Activated CD4-positive, alpha-beta T cell treated with anti-CD3 and anti-CD28 coated beads, Interleukin-2, amount 10 ng/mL, durations not matched to agents 24 days and 14 days (primary cell): ENCODE measurements around the gene YLPM1. TPM values are rescaled to one million over a fixed set of nuclear protein-coding genes. Genes with fewer than 3 reads are reported as not detected.

Experiments
- DNase-seq: peaks from one replicate; pipeline ENCODE4 v3.0.0; 2022
- H3K27ac Mint-ChIP-seq: one replicate; pipeline ENCODE4 v1.8.0; 2022; ENCODE audit warnings: mild to moderate bottlenecking, mixed read lengths
- H3K27me3 Mint-ChIP-seq: one replicate; pipeline ENCODE4 v1.8.0; 2022; ENCODE audit warnings: mixed read lengths
- H3K36me3 Mint-ChIP-seq: one replicate; pipeline ENCODE4 v1.8.0; 2022; ENCODE audit warnings: low read depth, mild to moderate bottlenecking, mixed read lengths
- H3K4me1 Mint-ChIP-seq: one replicate; pipeline ENCODE4 v1.8.0; 2021; ENCODE audit warnings: mixed read lengths
- H3K4me3 Mint-ChIP-seq: one replicate; pipeline ENCODE4 v1.8.0; 2022; ENCODE audit warnings: mild to moderate bottlenecking, moderate library complexity, mixed read lengths
- H3K9me3 Mint-ChIP-seq: one replicate; pipeline ENCODE4 v1.8.0; 2021; ENCODE audit warnings: mixed read lengths
- intact Hi-C: fragments of 100-400 bp; cut with micrococcal nuclease; formaldehyde crosslinking; loops from one replicate; pipeline ENCODE4 v1.15.1; 2023
- total RNA-seq: library from RNA; stranded (reverse); gene quantifications from 2 replicates; pipeline ENCODE4 v1.2.3, GENCODE V29; 2022

YLPM1 gene, protein sequence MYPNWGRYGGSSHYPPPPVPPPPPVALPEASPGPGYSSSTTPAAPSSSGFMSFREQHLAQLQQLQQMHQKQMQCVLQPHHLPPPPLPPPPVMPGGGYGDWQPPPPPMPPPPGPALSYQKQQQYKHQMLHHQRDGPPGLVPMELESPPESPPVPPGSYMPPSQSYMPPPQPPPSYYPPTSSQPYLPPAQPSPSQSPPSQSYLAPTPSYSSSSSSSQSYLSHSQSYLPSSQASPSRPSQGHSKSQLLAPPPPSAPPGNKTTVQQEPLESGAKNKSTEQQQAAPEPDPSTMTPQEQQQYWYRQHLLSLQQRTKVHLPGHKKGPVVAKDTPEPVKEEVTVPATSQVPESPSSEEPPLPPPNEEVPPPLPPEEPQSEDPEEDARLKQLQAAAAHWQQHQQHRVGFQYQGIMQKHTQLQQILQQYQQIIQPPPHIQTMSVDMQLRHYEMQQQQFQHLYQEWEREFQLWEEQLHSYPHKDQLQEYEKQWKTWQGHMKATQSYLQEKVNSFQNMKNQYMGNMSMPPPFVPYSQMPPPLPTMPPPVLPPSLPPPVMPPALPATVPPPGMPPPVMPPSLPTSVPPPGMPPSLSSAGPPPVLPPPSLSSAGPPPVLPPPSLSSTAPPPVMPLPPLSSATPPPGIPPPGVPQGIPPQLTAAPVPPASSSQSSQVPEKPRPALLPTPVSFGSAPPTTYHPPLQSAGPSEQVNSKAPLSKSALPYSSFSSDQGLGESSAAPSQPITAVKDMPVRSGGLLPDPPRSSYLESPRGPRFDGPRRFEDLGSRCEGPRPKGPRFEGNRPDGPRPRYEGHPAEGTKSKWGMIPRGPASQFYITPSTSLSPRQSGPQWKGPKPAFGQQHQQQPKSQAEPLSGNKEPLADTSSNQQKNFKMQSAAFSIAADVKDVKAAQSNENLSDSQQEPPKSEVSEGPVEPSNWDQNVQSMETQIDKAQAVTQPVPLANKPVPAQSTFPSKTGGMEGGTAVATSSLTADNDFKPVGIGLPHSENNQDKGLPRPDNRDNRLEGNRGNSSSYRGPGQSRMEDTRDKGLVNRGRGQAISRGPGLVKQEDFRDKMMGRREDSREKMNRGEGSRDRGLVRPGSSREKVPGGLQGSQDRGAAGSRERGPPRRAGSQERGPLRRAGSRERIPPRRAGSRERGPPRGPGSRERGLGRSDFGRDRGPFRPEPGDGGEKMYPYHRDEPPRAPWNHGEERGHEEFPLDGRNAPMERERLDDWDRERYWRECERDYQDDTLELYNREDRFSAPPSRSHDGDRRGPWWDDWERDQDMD (N-terminal part only)
- total RNA-seq, result 63.7 and 66.7 TPM in 2 replicates

DNA sequence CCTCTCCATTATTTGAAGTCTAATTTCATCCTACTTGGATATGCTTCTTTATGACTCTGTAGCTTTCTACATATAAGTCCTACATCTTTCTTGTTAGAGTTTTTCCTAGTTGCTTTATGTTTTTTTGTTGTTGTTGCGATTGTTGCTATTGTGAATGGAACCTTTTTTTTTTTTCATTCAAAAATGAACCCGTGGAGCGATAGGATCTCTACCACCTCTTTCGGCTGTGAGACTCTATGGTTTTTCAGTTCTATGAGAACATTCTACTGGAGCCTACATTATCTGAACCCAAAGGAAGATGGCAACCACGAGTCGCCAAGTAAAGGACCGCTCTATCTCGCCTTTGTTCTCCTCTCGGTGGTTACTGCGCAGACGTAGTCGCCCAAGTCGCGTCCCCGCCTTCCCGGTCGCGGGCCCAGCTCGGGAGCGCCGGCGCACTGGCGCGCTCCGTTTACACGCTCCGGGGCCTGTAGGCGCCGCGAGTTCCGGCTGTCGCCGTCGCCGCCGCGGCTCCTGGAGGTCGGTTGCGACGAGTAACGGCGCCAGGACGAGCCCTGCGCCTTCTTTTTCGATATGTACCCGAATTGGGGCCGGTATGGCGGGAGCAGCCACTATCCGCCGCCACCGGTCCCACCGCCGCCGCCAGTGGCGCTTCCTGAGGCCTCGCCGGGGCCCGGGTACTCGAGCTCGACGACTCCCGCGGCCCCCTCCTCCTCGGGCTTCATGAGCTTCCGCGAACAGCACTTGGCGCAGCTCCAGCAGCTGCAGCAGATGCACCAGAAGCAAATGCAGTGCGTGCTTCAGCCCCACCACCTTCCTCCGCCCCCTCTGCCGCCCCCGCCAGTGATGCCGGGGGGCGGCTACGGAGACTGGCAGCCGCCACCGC, at the start of gene YLPM1:
TSS of gene YLPM1 (plus strand) at position 400 of the 886 bp plus-strand sequence. CDS start at position 574, 174 bp downstream.
- Mint-ChIP-seq H3K27me3 (no peaks in the 10 kb centered on the region), H3K4me1 (peaks cover 41% of the 10 kb centered on the region), H3K9me3 (peaks cover 5% of the 10 kb centered on the region), H3K4me3 (peak within 1 kb of the TSS; percentile 100), H3K27ac (peak within 1 kb of the TSS; percentile 98), H3K36me3 (peaks cover 28% of the 10 kb centered on the region)
- DNase-seq, result peak; percentile 98
- intact Hi-C loops, result loop anchor here (1.0 to 5.0 kb wide), 3 partner anchors 30 to 461 kb away; partner anchors contain the start of genes ABCD4, AREL1 and FCF1

DNA sequence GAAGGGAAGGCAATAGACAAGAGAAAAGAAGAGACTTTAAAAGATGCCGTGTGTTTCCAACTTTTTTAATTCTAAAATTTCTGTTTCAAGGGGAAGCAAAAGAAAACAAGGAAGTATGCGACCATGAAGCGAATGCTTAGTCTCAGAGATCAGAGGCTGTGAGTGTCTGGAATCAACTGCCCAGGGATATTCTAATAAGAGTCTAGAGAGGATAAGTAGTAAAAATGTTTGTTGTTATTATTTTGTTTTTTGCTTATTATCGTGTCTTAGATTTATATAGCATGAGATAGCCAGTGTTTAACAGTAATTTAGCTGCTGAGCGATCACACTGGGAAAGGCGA, 49.8 kb upstream of the YLPM1 start:
- peaks cover 34% of the 10 kb centered on the region for H3K4me1 Mint-ChIP-seq
- H3K27ac Mint-ChIP-seq, result peak overlapping the region; percentile 89
- peaks cover 23% of the 10 kb centered on the region for H3K36me3 Mint-ChIP-seq
- no peak for DNase-seq
- intact Hi-C loops, result loop anchor here (1.0 to 5.0 kb wide), 4 partner anchors 50 to 169 kb away; partner anchors contain the start of genes DLST, LTBP2 and YLPM1
- no peaks in the 10 kb centered on the region for H3K27me3 Mint-ChIP-seq
- peak overlapping the region; percentile 92 for H3K4me3 Mint-ChIP-seq
- no peaks in the 10 kb centered on the region for H3K9me3 Mint-ChIP-seq

DNA sequence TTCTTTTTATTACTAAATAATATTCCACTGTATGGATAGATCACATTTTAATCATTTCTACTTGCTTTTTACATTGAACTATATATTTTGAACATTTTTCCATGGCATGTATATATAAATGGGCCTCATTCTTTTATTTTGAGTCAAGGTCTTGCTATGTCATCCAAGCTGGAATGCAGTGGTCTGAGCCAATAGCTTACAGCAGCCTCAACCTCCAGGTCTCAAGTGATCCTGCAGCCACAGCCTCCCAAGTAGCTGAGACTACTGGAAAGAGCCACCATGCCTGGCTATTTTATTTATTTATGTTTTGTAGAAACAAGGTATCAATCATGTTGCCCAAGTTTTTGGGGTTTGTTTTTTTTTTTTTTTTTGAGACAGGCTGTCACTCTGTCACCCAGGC, 42.6 kb upstream of the YLPM1 start:
- Mint-ChIP-seq H3K36me3 (peaks cover 36% of the 10 kb centered on the region), H3K27ac (no peak overlapping the region), H3K4me1 (peaks cover 4% of the 10 kb centered on the region), H3K27me3 (no peaks in the 10 kb centered on the region), H3K4me3 (no peak overlapping the region), H3K9me3 (no peaks in the 10 kb centered on the region)
- DNase-seq, result no peak
- intact Hi-C loops, result no loop called here

DNA sequence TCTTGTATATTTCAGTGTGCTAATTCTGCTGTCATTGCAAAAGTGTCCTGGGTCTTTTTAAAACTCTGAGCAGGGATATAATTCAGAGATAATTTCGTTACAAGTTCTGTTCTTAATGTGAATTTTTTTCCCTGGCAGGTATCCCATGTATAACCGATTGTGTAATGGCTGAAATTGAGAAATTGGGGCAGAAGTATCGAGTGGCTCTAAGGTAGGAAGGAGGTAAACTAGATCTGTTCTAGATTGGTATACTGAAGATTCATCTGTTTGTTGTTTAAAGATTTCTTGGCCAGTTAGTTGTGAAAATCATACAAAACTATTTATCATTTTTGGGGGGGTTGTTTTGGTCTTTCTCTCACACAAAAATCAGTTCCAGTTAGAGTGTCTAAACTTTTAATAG, 40.0 kb upstream of the YLPM1 start:
- Mint-ChIP-seq H3K9me3 (no peaks in the 10 kb centered on the region), H3K36me3 (peaks cover 36% of the 10 kb centered on the region), H3K27ac (no peak overlapping the region), H3K4me3 (no peak overlapping the region), H3K27me3 (no peaks in the 10 kb centered on the region), H3K4me1 (no peaks in the 10 kb centered on the region)
- DNase-seq, result no peak
- intact Hi-C loops, result no loop called here

DNA sequence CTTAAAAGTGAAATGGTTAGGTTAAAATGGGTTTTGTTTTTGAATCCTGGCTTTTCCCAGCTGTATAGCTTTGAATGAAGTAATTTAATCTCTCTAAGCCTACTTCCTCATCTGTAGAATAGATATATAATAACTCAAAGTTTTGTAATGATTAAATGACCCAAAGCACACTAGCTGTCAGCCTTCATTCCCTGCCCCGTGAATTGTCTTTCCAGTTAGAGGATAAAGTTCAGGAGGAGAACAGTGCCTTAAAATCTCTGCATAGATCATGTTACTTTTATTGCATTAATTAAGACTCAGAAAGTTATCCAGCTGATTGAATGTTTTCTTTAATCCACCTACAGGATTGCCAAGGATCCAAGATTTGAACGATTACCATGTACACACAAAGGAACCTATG, 30.7 kb upstream of the YLPM1 start:
- H3K27ac Mint-ChIP-seq, result no peak overlapping the region
- H3K4me3 Mint-ChIP-seq, result no peak overlapping the region
- H3K4me1 Mint-ChIP-seq, result no peaks in the 10 kb centered on the region
- no peaks in the 10 kb centered on the region for H3K9me3 Mint-ChIP-seq
- H3K27me3 Mint-ChIP-seq, result no peaks in the 10 kb centered on the region
- intact Hi-C loops, result no loop called here
- DNase-seq, result no peak
- peaks cover 49% of the 10 kb centered on the region for H3K36me3 Mint-ChIP-seq

DNA sequence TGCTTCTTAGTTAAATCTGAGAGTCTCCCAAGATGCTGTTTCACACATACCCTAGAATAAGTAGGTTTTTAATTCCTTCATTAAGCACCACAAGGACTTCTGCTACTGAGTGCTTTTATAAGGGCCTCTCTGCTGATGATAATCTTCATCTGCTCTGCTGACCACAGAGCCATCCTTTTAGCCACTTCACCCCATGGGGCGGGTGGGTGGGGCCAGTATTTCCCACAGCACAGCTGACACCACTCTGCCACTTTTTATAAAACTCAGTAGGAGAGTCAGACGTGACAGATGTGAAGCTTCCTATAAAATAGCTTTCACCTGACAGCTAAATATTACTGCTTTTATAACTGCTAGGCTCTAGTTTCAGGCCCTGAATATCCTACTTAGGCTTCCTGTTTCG, 29.9 kb upstream of the YLPM1 start:
- intact Hi-C loops, result no loop called here
- Mint-ChIP-seq H3K36me3 (peaks cover 49% of the 10 kb centered on the region), H3K4me1 (no peaks in the 10 kb centered on the region), H3K4me3 (no peak overlapping the region), H3K27me3 (no peaks in the 10 kb centered on the region), H3K27ac (no peak overlapping the region), H3K9me3 (no peaks in the 10 kb centered on the region)
- DNase-seq, result no peak

DNA sequence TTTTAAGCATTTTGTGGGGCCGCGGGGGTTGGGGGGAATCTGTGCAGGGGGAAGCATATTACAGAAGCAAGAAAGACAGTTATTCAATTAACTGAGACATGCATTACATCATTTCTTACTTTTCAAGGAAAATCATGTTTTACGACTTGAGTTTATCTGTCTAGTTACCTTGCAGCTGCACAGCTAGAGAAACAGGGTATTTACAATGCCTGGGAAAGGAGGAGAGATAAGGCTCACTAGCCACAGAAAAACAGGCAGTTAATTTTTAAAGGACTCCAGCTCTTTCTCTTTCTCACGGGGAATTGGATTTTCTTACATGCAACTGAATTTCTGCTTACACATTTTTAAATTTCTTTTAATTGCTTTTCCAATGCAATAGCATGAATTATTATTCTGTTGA, 28.0 kb upstream of the YLPM1 start:
- H3K9me3 Mint-ChIP-seq, result no peaks in the 10 kb centered on the region
- H3K36me3 Mint-ChIP-seq, result peaks cover 52% of the 10 kb centered on the region
- no peak overlapping the region for H3K4me3 Mint-ChIP-seq
- no peak overlapping the region for H3K27ac Mint-ChIP-seq
- DNase-seq, result no peak
- no peaks in the 10 kb centered on the region for H3K27me3 Mint-ChIP-seq
- peaks cover 2% of the 10 kb centered on the region for H3K4me1 Mint-ChIP-seq
- intact Hi-C loops, result no loop called here

DNA sequence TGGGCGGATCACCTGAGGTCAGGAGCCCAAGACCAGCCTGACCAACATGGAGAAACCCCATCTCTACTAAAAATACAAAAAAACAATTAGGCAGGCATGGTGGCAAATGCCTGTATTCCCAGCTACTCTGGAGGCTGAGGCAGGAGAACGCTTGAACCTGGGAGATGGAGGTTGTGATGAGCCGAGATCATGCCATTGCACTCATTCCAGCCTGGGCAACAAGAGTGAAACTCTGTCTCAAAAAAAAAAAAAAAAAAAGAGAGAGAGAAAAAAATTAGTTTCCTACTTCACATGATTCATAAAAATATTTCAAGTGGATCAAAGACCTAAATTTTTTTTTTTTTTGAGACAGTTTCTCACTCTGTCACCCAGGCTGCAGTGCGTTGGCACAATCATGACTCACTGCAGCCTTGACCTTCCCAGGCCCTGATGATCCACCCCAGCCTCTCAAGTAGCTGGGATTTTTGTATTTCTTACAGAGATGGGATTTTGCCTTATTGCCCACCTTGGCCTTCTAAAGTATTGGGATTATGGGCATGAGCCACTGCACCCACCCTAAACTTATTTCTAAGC, 25.3 kb upstream of the YLPM1 start:
- intact Hi-C loops, result no loop called here
- no peak for DNase-seq
- H3K27me3 Mint-ChIP-seq, result no peaks in the 10 kb centered on the region
- H3K36me3 Mint-ChIP-seq, result peaks cover 40% of the 10 kb centered on the region
- no peak overlapping the region for H3K4me3 Mint-ChIP-seq
- no peak overlapping the region for H3K27ac Mint-ChIP-seq
- no peaks in the 10 kb centered on the region for H3K9me3 Mint-ChIP-seq
- H3K4me1 Mint-ChIP-seq, result peaks cover 2% of the 10 kb centered on the region

DNA sequence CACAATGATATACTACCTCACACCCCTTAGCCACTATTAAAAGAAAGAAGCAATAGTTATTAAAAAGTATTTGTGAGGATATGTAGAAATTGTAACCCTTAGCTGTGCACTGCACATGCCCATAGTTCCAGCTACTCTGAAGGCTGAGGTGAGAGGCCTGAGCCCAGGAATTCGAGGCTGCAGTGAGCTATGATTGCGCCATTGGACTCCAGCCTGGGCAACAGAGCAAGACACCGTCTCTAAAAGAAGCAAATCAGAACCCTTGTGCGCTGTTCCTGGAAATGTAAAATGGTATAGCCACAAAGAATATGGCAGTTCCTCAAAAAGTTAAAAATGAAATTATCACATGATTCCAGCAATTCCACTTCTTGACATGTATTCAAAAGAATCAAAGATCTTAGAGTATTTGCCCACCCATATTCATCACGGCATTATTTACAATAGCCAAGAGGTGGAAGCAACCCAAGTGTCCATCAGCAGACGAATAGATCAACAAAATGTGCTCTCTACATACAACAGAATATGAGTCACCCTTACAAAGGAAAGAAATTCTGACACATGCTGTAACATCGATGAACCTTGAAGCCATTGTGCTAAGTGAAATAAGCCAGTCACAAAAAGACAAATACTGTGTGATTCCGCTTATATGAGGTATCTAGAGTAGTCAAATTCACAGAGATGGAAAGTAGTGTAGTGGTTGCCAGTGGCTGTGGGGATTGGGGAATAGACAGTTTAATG, 23.7 kb upstream of the YLPM1 start:
- DNase-seq, result no peak
- Mint-ChIP-seq H3K27me3 (no peaks in the 10 kb centered on the region), H3K27ac (no peak overlapping the region), H3K4me1 (peaks cover 2% of the 10 kb centered on the region), H3K9me3 (no peaks in the 10 kb centered on the region), H3K4me3 (no peak overlapping the region), H3K36me3 (peaks cover 31% of the 10 kb centered on the region)
- intact Hi-C loops, result no loop called here

DNA sequence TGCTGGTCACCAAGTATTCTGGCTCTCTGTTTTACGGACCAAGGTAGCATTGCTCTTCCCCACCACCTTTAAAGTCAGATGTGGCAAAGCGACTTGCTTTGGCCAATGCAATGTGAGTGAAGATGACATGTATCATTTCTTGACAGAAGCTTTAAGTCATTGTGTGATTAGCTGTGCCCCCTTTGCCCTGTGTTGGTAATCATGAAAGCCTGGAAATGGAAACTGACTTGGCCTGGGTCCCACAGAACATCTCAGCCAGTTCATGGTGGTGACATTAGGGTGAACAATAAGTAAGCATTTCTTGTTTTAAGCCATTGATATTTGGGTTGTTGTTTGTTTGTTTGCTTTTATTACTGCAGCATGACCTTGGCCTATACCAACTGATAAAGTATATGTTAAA, 15.9 kb upstream of the YLPM1 start:
- H3K4me3 Mint-ChIP-seq, result no peak overlapping the region
- DNase-seq, result no peak
- peaks cover 1% of the 10 kb centered on the region for H3K36me3 Mint-ChIP-seq
- no peak overlapping the region for H3K27ac Mint-ChIP-seq
- no peaks in the 10 kb centered on the region for H3K4me1 Mint-ChIP-seq
- H3K9me3 Mint-ChIP-seq, result peaks cover 5% of the 10 kb centered on the region
- intact Hi-C loops, result no loop called here
- H3K27me3 Mint-ChIP-seq, result no peaks in the 10 kb centered on the region

DNA sequence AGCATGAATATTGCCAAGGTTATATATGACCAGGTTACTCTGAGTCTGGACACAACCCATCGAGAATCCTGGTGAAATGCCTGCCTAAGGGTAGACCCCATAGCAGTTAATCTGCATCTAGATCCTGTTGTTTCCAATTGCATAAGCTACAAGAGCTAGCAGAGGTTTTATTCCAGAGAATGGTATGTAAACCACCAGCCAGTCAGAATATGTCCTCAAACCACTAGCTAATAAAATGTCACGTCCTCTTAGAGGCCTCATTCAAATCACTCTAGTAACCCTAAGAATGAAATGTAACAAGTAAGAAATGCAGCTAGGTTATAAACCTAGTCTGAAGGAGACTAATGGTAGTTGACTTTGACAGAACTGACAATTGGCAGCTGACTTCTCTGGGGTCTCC, 9.0 kb upstream of the YLPM1 start:
- intact Hi-C loops, result no loop called here
- DNase-seq, result no peak
- Mint-ChIP-seq H3K4me3 (no peak overlapping the region), H3K36me3 (peaks cover 4% of the 10 kb centered on the region), H3K27ac (no peak overlapping the region), H3K4me1 (no peaks in the 10 kb centered on the region), H3K9me3 (peaks cover 15% of the 10 kb centered on the region), H3K27me3 (no peaks in the 10 kb centered on the region)

DNA sequence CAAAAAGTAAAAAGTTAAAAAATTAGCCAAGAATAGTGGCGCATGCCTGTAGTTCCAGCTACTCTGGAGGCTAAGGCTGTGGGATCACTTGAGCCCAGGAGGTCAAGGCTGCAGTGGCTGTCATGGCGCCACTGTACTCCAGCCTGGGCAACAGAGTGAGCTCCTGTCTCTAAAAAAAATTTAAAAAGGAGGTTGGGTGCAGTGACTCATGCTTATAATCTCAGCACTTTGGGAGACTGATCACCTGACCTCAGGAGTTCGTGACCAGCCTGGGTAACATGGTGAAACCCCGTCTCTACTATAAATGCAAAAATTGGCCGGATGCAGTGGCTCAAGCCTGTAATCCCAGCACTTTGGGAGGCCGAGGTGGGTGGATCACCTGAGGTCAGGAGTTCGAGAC, 8.2 kb upstream of the YLPM1 start:
- peaks cover 4% of the 10 kb centered on the region for H3K36me3 Mint-ChIP-seq
- DNase-seq, result no peak
- intact Hi-C loops, result no loop called here
- no peak overlapping the region for H3K4me3 Mint-ChIP-seq
- no peaks in the 10 kb centered on the region for H3K4me1 Mint-ChIP-seq
- no peaks in the 10 kb centered on the region for H3K27me3 Mint-ChIP-seq
- H3K9me3 Mint-ChIP-seq, result peaks cover 15% of the 10 kb centered on the region
- H3K27ac Mint-ChIP-seq, result no peak overlapping the region
